HCT116 (cell line): ENCODE measurements around the gene STXBP5.

ENCODE experiments used
- EZH2 ChIP-seq: fragments of 200-600 bp; sonication (generic); IDR thresholded peaks from 2 replicates; pipeline ENCODE4 v1.6.1; 2017; ENCODE audit warnings: antibody characterized with exemption, mixed run types
- JUND ChIP-seq: IDR thresholded peaks from 2 replicates; pipeline ENCODE4 v1.6.1; 2012
- POLR2A ChIP-seq: IDR thresholded peaks from 2 replicates; pipeline ENCODE4 v1.7.0; 2011; ENCODE audit warnings: borderline replicate concordance; ENCODE audit not compliant: insufficient read depth, insufficient read length; ENCODE audit errors: extremely low read depth
- POLR2AphosphoS5 ChIP-seq: IDR thresholded peaks from 2 replicates; pipeline ENCODE4 v1.6.1; 2011; ENCODE audit warnings: mild to moderate bottlenecking, low read depth, low read length, moderate library complexity
- RAD21 ChIP-seq: IDR thresholded peaks from 2 replicates; pipeline ENCODE4 v1.6.1; 2012; ENCODE audit warnings: low read depth, mild to moderate bottlenecking
- SIN3A ChIP-seq: IDR thresholded peaks from 2 replicates; pipeline ENCODE4 v1.6.1; 2012; ENCODE audit warnings: low read depth
- SP1 ChIP-seq: IDR thresholded peaks from 2 replicates; pipeline ENCODE4 v1.6.1; 2012; ENCODE audit warnings: low read depth
- YY1 ChIP-seq: IDR thresholded peaks from 2 replicates; pipeline ENCODE4 v1.6.1; 2011; ENCODE audit warnings: low read length, low read depth, moderate library complexity, mild to moderate bottlenecking; ENCODE audit not compliant: insufficient replicate concordance; ENCODE audit errors: extremely low read depth
- ZNF274 ChIP-seq: fragments of 200-500 bp; sonication (Bioruptor generic); IDR thresholded peaks from 2 replicates; pipeline ENCODE4 v1.6.1; 2014; ENCODE audit warnings: mild to moderate bottlenecking, low read depth, low read length, inconsistent platforms
- TF ChIP-seq, protein P1 (sequence below), 3 experiments: fragments of 200-600 bp in 1 of 3; sonication (generic) in 1 of 3; IDR thresholded peaks in 2 of 3; conservative IDR thresholded peaks in 1 of 3; 2 replicates each; pipeline ENCODE4 v1.5.1; 2012 to 2017; ENCODE audit warnings: low read depth in 2 of 3, low read length in 2 of 3, antibody characterized with exemption in 1 of 3, borderline replicate concordance in 1 of 3, control low read depth in 1 of 3, mild to moderate bottlenecking in 1 of 3, mixed read lengths in 1 of 3, mixed run types in 1 of 3, moderate library complexity in 1 of 3; ENCODE audit not compliant: insufficient read depth in 1 of 3
- TF ChIP-seq, protein P2 (sequence below): IDR thresholded peaks from 2 replicates; pipeline ENCODE4 v1.6.1; 2011; ENCODE audit warnings: mild to moderate bottlenecking, low read length, moderate library complexity; ENCODE audit not compliant: insufficient replicate concordance; ENCODE audit errors: extremely low read depth
- TF ChIP-seq, protein P3 (sequence below): IDR thresholded peaks from 2 replicates; pipeline ENCODE4 v1.6.1; 2012
- TF ChIP-seq, protein P4 (sequence below): IDR thresholded peaks from 2 replicates; pipeline ENCODE4 v1.6.1; 2012; ENCODE audit warnings: low read depth

DNA sequence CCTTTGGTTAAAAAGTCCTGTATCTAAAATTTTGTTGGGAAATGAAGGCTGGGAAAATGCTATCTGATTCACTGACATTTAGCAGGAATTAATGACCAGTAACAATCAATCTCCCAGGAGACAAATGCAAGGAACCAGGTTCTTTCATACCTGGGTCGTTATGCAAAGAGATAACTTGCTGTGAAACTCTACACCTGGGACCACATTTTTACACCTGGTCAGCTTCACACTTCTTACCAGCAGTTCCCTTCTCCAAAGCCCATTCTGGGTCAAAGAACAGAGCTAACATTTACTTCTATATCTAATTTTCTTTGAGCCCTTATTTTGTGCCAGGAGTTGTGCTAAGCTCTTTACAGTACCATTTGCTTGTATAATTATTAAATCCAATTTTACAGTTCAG is 27.4 kb upstream of the STXBP5 start:
- TF ChIP-seq ZNF274 (no peak), RAD21 (no peak), POLR2A (no peak), POLR2AphosphoS5 (no peak), SP1 (no peak), EZH2 (no peak), JUND (no peak), SIN3A (no peak), YY1 (no peak)
- TF ChIP-seq, protein P1, sequence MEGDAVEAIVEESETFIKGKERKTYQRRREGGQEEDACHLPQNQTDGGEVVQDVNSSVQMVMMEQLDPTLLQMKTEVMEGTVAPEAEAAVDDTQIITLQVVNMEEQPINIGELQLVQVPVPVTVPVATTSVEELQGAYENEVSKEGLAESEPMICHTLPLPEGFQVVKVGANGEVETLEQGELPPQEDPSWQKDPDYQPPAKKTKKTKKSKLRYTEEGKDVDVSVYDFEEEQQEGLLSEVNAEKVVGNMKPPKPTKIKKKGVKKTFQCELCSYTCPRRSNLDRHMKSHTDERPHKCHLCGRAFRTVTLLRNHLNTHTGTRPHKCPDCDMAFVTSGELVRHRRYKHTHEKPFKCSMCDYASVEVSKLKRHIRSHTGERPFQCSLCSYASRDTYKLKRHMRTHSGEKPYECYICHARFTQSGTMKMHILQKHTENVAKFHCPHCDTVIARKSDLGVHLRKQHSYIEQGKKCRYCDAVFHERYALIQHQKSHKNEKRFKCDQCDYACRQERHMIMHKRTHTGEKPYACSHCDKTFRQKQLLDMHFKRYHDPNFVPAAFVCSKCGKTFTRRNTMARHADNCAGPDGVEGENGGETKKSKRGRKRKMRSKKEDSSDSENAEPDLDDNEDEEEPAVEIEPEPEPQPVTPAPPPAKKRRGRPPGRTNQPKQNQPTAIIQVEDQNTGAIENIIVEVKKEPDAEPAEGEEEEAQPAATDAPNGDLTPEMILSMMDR (IDR thresholded peaks at IDR 0.05 in 2 of 3, conservative IDR thresholded peaks at IDR 0.05 in 1 of 3; ENCODE audit: borderline replicate concordance in 1 of 3, insufficient read depth in 1 of 3, low read depth in 2 of 3, low read length in 2 of 3): no peak
- TF ChIP-seq, protein P2, sequence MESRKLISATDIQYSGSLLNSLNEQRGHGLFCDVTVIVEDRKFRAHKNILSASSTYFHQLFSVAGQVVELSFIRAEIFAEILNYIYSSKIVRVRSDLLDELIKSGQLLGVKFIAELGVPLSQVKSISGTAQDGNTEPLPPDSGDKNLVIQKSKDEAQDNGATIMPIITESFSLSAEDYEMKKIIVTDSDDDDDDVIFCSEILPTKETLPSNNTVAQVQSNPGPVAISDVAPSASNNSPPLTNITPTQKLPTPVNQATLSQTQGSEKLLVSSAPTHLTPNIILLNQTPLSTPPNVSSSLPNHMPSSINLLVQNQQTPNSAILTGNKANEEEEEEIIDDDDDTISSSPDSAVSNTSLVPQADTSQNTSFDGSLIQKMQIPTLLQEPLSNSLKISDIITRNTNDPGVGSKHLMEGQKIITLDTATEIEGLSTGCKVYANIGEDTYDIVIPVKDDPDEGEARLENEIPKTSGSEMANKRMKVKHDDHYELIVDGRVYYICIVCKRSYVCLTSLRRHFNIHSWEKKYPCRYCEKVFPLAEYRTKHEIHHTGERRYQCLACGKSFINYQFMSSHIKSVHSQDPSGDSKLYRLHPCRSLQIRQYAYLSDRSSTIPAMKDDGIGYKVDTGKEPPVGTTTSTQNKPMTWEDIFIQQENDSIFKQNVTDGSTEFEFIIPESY: no peak
- TF ChIP-seq, protein P3, sequence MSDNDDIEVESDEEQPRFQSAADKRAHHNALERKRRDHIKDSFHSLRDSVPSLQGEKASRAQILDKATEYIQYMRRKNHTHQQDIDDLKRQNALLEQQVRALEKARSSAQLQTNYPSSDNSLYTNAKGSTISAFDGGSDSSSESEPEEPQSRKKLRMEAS: no peak
- TF ChIP-seq, protein P4, sequence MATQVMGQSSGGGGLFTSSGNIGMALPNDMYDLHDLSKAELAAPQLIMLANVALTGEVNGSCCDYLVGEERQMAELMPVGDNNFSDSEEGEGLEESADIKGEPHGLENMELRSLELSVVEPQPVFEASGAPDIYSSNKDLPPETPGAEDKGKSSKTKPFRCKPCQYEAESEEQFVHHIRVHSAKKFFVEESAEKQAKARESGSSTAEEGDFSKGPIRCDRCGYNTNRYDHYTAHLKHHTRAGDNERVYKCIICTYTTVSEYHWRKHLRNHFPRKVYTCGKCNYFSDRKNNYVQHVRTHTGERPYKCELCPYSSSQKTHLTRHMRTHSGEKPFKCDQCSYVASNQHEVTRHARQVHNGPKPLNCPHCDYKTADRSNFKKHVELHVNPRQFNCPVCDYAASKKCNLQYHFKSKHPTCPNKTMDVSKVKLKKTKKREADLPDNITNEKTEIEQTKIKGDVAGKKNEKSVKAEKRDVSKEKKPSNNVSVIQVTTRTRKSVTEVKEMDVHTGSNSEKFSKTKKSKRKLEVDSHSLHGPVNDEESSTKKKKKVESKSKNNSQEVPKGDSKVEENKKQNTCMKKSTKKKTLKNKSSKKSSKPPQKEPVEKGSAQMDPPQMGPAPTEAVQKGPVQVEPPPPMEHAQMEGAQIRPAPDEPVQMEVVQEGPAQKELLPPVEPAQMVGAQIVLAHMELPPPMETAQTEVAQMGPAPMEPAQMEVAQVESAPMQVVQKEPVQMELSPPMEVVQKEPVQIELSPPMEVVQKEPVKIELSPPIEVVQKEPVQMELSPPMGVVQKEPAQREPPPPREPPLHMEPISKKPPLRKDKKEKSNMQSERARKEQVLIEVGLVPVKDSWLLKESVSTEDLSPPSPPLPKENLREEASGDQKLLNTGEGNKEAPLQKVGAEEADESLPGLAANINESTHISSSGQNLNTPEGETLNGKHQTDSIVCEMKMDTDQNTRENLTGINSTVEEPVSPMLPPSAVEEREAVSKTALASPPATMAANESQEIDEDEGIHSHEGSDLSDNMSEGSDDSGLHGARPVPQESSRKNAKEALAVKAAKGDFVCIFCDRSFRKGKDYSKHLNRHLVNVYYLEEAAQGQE: no peak
